HG03378 (cell line): ENCODE data around the gene TRAK1.

Experiments used
- ATAC-seq: cut with Tn5 transposase; IDR thresholded peaks from one replicate; pipeline ENCODE4 v1.9.1; 2021; ENCODE audit warnings: mild to moderate bottlenecking, moderate library complexity; ENCODE audit not compliant: unreplicated experiment

Gene TRAK1

GRCh38 chr3:42226470-42227425 is 135.6 kb downstream of the TRAK1 start:
- ATAC-seq = no peak

- ATAC-seq = no peak
Measured at GRCh38 chr3:42228796-42229195, 137.6 kb downstream of the TRAK1 start.

GRCh38 chr3:42229266-42229941 is 138.2 kb downstream of the TRAK1 start:
- no peak for ATAC-seq

GRCh38 chr3:42229942-42230688 is 139.0 kb downstream of the TRAK1 start:
- no peak for ATAC-seq

GRCh38 chr3:42230860-42231259 is 139.7 kb downstream of the TRAK1 start:
- ATAC-seq = no peak

- no peak for ATAC-seq
Measured at GRCh38 chr3:42235532-42235931, 144.4 kb downstream of the TRAK1 start.

- no peak for ATAC-seq
Measured at GRCh38 chr3:42236611-42237010, 145.5 kb downstream of the TRAK1 start.

- no peak for ATAC-seq
Measured at GRCh38 chr3:42246091-42246490, 154.9 kb downstream of the TRAK1 start.

GRCh38 chr3:42247576-42248027 is 156.4 kb downstream of the TRAK1 start:
- ATAC-seq = no peak

GRCh38 chr3:42250761-42251160 is 159.6 kb downstream of the TRAK1 start:
- ATAC-seq = no peak

GRCh38 chr3:42254566-42254965 is 163.4 kb downstream of the TRAK1 start:
- no peak for ATAC-seq

GRCh38 chr3:42256135-42256819 is 165.1 kb downstream of the TRAK1 start:
- no peak for ATAC-seq

GRCh38 chr3:42257007-42257406 is 165.8 kb downstream of the TRAK1 start:
- ATAC-seq = no peak

- no peak for ATAC-seq
Measured at GRCh38 chr3:42262525-42262924, 171.4 kb downstream of the TRAK1 start.

GRCh38 chr3:42263354-42264346 is 172.5 kb downstream of the TRAK1 start:
- ATAC-seq = no peak

- ATAC-seq = no peak
Measured at GRCh38 chr3:42264399-42265058, 173.4 kb downstream of the TRAK1 start.

GRCh38 chr3:42265059-42265991 is 174.2 kb downstream of the TRAK1 start:
- ATAC-seq = no peak

GRCh38 chr3:42266085-42266484 is 174.9 kb downstream of the TRAK1 start, which contains the start of gene CCK:
CCK (minus strand) TSS chr3:42266185; CDS start chr3:42263630, 2,555 bp downstream.
- no peak for ATAC-seq
